Activated CD4-positive, CD25-positive, alpha-beta regulatory T cell treated with anti-CD3 and anti-CD28 coated beads, Interleukin-2, amount 50 U/mL, for 72 hours (primary cell): Measurements from ENCODE around the gene MMADHC.

Experiments used
- DNase-seq: peaks from one replicate; pipeline ENCODE4 v3.0.0; 2021

The MMADHC gene

GRCh38 chr2:149587220-149587949 is at the start of gene MMADHC:
Gene MMADHC (minus strand): TSS chr2:149587775. CDS start chr2:149587097, 678 bp downstream.
- peak; percentile 90 for DNase-seq

DNA sequence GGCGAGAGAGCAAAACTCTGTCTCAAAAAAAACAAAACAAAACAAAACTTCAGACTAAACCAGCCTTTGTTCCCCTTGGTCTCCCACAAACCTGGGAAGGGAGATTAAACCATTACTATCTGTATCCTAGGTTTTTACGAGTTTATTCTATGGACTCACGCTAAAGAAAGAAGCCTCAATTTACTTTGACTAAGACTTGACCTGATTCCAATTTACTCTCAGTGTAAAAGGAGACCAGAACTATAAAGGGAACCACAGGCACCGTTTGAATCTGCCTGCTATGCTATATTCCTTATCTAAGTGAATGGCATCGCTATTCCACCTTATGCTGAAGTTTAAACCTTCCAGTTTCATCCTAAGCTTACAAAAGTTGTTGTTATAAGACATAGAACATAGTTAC is 46.5 kb upstream of the MMADHC start:
- no peak for DNase-seq

DNA sequence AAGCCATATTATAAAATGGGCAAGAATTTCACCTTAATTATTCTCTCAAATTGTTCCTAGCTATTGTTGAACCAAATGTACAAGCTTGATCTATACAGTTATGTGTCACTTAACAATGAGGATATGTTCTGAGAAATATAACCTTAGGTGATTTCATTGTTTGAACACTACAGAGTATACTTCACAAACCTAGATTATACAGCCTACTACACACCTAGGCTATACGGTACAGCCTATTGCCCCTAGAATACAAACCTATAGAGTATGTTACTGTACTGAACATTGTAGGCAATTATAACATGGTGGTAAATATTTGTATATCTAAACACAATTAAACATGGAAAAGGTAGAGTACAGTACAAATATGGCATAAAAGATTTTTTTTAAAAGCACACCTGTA is 42.9 kb upstream of the MMADHC start:
- DNase-seq: no peak

GRCh38 chr2:149629026-149629425 is 41.5 kb upstream of the MMADHC start:
- DNase-seq: no peak

DNA sequence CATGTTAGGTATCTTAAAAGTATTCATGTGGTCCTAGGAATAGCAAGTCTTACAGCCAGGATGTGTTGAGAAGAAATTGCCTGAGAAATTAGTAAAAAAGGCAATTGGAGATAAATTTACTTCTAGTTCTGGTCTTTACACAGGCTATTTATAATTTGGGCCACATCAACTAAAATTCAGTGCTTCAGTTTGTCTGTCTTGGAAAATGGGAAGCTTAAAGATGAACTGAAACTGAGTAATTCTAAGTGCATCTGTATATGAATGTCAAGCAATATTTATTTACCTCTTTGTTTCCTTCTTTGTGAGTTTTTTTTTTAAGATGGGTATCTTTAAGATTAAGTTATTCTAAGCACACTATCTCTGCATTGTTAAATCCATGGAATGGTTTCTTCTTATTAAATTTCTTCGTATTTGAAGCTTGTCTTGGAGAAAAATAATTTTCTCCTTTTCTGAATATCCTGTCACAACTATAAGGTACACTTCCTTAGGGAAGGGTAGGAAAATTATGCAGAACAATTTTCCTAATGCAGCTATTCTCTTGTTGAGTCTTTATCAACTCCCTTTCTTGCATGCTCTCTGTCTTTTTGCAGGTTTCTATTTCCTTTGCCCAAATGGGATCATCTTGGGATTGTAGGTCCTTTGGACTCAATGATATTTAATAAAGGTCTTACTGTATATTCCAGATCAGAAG is 39.7 kb upstream of the MMADHC start:
- no peak for DNase-seq

DNA sequence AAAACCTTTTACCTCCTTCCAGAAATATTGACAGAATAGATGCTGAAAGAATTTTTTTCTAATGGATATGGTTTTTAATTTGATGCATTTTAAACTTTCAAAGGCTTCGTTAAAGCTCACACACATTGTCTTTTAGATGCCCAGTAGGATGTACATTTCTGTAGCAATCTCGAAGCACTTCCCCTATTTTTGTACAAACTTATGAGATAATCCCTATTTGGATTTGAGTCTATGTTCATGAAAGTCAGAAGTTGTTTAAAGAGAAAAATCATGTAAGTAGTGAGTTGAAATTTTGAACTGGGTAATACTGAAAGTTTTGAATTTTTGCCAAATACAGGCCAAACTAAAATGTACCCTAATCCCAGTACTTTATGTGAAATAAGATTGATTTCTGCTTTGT is 38.1 kb upstream of the MMADHC start:
- DNase-seq: no peak

GRCh38 chr2:149625271-149625670 is 37.7 kb upstream of the MMADHC start:
- DNase-seq: no peak

GRCh38 chr2:149622343-149622742 is 34.8 kb upstream of the MMADHC start:
- DNase-seq: no peak

DNA sequence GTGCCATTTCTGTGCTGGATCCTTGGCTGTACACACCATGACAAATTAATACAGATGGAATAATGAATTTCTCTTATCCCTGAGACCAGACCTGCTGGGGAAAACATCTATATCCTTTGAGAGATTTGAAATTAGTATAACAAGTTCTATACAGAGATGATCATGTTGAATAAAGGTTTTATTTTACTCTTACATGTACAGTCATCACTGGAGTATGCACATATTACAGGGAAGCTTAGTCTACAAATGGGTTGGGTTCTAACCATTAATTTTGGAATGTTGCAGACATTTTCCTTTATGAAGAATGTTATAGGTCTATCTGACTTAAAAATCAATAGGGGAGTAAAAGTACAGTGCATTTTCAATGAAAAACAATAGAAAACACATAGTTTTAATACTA is 29.9 kb upstream of the MMADHC start:
- DNase-seq: no peak

GRCh38 chr2:149616681-149617456 is 29.3 kb upstream of the MMADHC start:
- no peak for DNase-seq

DNA sequence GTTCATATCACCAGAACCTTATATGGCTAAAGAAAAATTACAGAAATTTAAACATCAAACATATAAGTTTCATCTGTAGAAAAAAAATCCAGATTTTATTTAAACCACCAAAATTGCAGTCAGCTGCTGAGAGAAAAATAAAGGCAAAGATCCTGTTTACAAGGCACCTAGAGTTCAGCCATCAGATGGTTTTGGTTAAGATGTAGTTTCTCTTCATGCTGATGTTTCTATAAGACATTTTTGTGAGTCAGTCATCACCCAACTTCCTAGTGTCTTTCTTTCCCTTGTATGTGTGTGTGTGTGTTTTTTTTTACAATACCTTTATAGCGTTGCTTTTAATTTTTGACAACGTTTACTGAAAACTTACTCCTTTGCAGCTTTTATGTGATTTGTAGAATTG is 26.1 kb upstream of the MMADHC start:
- no peak for DNase-seq

DNA sequence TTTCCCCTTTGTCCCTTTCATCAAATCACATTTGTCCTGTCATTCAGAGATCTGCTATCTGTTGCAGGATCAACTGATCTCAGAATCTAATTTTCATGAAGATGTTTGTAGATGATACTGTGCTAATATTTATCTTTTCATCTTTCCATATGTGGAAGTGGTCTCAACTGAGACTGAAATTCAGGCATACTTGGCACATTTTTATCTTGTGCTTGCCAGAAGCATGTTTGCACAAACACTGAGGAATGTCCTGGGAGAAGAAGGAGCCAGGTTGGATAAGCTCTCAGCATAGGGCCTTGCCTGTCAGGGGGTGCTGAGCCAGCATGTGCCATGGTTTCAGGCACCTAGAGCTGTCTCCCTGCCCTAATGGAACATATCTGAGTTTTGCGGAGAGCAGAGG is 24.5 kb upstream of the MMADHC start:
- DNase-seq: no peak

- no peak for DNase-seq
Observed at GRCh38 chr2:149611100-149611820, 23.7 kb upstream of the MMADHC start.

DNA sequence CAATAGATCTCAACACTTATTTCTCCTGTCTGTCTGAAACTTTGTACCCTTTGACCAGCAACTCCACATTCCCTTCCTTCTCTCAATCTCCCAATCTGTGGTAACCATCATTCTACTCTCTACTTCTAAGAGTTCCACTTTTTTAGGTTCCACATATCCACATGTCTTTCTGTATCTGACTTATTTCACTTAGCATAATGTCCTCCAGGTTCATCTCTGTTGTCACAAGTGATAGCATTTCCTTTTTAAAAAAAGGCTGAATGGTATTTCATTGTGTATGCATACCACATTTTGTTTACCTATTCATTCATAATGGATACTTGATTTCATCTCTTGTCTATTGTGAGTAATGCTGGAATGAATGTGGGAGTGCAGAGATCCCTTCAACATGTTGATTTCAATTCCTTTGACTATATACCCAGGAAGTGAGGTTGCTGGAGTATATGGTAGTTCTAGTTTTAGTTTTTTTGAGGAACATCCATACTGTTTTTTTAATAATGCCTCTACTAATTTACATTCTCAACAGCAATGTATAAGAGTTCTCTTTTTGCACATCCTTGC is 18.8 kb upstream of the MMADHC start:
- no peak for DNase-seq

DNA sequence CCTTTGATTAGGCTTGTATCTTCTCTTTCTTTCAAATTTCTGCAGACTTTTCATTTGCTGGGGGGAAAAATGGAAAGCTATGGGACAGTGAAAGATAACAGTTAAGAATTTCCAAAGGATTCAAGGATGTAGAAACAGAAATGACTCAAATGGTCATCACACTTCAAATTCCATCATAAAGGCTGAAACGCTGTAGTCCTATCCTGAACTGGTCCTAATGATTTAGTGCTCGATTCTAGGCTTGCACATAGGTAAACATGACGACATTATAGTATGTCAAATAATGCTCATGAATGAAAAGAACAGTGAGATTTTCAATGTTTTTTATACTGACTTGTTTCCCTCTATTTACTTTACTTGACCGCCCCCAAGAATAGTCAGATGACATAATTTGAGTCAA is 15.7 kb upstream of the MMADHC start:
- no peak for DNase-seq

GRCh38 chr2:149601141-149601796 is 13.7 kb upstream of the MMADHC start:
- no peak for DNase-seq

DNA sequence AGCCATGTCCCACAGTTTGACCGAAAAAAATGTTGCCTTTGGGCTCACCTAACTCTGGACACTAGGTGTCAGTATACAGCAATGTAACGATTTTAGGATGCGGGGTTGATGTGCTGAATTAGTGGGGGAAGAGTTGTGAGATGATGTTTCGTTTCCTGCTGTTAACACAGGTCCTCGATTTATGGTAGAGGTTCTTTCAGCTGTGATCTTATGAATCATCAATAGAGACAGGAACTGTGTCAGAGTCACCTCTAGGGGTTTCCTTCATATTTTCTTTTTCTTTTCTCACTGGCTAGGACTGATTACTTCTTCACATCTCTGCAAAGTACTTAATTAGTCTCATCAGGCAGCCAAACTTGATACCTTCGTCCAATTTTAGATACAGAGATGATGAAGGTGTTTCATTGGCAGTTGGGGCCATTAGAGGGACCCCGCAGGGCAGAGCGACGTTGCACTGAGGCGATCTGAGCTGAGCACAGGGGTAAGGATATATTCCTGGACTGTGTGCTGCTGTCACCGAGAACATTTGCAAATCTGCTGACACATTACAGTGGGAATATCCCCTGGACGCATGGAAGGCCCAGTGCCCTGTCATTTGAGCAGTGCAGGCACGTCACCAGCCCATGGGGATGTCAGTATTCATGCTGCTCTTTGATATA is 10.2 kb upstream of the MMADHC start:
- no peak for DNase-seq

- no peak for DNase-seq
Observed at GRCh38 chr2:149597050-149597667, 9.6 kb upstream of the MMADHC start.

GRCh38 chr2:149596471-149596870 is 8.9 kb upstream of the MMADHC start:
- DNase-seq: no peak

GRCh38 chr2:149595056-149595963 is 7.7 kb upstream of the MMADHC start:
- no peak for DNase-seq
